GM12875 (cell line): ENCODE results near the gene CYP2U1.

Source experiments
- H3K4me3 ChIP-seq: one replicate; pipeline ENCODE4 v1.5.1; 2011; ENCODE audit warnings: low read depth, low read length, control low read depth
- CTCF ChIP-seq: IDR thresholded peaks from 2 replicates; pipeline ENCODE4 v1.5.1; 2011; ENCODE audit warnings: low read depth, mild to moderate bottlenecking, control low read depth, inconsistent platforms, low read length, moderate library complexity, borderline replicate concordance; ENCODE audit not compliant: insufficient read depth

Gene CYP2U1

GRCh38 chr4:107997794-107998193 lies 66.4 kb downstream of the CYP2U1 start:
- TF ChIP-seq CTCF = no peak
- H3K4me3 ChIP-seq = no peak overlapping the region

- H3K4me3 ChIP-seq = no peak overlapping the region
- no peak for TF ChIP-seq CTCF
Observed at GRCh38 chr4:107999932-108000539, 68.7 kb downstream of the CYP2U1 start.

GRCh38 chr4:108001540-108002135 lies 70.3 kb downstream of the CYP2U1 start:
- no peak overlapping the region for H3K4me3 ChIP-seq
- TF ChIP-seq CTCF = no peak
